Measurements from ENCODE around the gene OTOG.

The OTOG gene

DNA sequence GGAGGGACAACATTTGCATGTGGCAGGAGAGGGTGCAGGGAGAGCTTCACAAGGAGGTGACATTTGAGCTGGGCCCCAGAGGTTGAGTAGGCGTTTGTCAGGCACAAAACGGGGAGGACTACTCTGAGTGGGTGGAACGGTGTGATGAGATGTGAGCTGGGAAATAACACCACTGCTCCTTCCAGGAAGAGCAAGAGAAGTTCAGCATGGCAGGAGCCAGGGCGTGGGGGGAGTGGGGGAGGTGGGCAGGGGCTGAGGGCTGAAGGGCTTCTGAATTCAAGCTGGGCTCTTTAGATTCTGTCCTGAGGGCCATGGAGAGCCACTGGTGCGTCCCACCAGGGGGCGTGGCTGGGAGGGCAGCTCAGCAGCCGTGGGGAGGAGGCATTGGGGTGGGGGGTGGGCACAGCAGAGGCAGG is 54.2 kb downstream of the OTOG start:
- DNase-seq (ENCODE audit: extremely low read depth in 1 of 2, low read depth in 1 of 2) = no peak

DNA sequence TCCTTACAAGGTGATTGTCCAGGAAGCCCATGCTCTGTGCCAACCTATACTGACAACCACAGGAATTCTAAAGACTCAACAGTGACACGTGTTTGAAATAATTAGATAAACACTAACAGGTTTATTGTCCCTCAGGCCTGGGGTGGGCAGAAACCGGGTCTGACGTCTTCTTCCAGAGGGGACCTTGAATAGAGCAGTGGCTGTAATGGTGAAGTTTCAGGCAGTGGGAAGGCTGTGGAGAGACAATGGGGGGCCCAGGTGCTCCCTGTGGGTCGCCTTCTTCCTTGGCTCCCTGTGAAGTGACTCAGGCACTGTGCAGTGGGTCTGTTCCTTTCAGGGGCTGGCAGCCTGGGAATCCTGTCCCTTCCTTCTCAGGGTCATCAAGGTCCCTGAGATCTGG is 54.6 kb downstream of the OTOG start:
- DNase-seq (ENCODE audit: extremely low read depth in 1 of 2, low read depth in 1 of 2) = no peak

DNA sequence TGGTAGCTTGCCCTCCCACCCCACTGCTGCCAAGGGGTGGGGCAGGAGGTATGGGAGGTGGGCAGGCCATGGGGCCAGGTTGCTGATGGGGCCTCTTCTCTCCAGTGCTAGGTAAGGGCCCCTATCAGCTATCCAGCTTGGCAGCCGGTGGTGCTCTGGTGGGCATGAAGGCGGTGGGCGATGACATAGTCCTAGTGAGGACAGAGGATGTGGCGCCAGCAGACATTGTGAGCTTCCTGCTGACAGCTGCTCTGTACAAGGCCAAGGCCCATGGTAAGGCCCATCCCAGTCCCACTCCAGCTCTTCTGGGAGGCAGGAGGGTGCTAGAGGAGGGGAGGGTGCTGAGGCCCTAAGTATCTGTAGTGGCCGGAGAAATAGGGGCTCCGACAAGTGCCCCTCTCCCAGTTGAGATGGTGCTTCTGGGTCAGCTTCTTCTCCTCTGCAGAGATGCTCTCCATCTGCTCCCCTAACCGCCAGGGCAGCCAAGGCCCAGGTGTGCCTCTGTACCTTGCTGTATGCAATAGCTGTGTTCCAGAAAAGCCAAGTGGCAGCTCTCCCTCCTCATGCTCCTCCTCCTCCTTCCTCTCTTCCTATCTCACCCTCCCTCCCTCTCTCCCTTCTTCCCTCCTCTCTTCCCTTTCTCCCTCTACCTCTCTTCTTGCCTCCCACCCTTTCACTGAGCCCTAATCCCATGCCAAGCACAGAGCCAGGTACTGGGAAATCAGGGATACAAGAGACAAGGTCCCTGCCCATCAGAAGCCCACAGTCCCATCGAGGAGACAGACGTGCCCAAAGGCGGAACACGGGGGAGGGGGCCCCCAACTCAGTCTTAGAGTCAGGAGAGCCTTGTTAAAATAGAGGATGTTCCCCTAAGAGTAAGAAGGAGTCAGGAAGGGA is 55.3 kb downstream of the OTOG start:
- DNase-seq (ENCODE audit: extremely low read depth in 1 of 2, low read depth in 1 of 2) = no peak

DNA sequence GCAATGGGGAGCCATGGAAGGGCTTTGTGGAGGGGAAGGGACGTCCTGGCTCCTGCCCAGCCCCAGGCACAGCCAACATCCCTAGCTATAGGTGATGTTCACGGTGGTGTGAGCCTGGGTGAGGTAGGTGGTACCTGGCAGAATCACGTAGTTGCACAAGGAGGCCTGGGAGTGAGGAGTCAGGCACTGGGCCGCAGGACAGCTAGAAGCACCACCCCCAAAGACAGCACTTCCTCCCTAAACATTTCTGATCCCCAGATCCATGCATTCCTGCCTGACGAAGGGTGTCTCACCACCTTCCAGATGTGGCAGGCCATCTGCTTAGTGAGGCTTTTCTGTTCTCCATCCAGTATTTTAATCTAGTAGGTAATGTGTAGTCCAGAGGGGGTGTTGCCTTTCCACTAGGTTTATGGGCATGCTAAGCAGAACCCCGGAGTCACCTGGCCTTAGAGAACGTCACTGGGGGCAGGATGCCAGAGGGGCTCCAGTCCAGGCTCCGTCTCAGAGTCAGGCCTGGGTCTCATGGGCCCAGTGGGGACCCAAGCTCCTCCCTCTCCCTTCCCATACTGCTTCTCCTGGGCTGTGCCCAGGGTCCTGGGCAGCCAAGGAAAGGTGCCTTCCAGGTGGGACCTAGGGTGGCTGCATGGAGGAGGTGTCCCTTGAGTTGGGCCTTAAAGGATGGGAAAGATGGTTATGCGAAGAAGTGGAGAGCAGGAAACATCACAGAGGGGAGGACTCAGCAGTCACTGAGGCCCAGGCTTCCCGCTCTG is 56.2 kb downstream of the OTOG start:
- DNase-seq (ENCODE audit: extremely low read depth in 1 of 2, low read depth in 1 of 2) = no peak

DNA sequence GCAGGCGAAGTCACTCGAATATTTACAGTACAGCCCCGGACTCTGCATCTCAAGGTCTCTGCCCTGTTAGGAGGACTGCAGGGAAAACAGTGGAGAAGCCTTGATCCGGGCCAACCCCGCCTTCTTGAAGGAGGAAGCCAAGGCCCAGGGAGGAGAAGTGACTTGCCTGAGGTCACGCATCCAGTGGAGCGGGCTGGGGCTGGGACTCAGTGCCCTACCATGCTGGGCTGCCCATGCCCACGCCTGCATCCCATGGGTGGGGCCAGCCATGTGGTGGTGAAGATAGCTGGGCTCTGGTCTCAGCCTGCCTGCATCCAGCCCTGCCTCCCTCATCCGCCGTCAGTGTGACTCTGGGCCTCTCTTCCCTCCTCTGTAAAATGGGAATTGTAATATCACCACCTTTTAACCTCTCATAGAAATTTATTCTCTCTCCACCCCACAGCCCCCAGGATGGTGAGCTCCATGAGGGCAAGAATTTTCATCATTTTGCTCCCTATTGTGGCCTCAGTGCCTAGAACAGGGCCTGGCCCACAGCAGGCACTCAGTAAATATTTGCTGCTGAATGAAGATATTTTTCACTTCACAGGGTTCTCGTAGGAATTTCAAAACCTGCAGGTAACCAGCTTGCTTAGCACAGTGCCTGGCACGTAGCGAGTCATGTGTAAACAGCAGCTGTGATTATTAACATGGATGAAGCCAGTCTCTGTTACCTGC is 57.3 kb downstream of the OTOG start:
- DNase-seq (ENCODE audit: extremely low read depth in 1 of 2, low read depth in 1 of 2) = no peak

DNA sequence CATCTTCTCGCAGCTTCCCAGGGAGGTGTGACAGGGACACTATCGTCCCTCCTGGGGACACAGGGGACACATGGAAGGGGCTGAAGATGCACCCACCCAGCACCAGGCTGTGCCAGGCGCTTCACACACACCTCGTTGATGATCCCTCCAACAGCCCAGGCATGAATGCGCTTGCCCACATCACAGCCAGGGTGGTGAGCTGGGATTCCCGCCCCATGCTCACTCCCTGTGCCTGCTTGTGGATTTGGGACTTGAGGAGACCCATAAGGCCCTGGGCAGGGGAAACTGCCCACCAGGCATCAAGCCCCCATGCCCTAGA is 57.8 kb downstream of the OTOG start:
- DNase-seq (ENCODE audit: extremely low read depth in 1 of 2, low read depth in 1 of 2) = no peak

DNA sequence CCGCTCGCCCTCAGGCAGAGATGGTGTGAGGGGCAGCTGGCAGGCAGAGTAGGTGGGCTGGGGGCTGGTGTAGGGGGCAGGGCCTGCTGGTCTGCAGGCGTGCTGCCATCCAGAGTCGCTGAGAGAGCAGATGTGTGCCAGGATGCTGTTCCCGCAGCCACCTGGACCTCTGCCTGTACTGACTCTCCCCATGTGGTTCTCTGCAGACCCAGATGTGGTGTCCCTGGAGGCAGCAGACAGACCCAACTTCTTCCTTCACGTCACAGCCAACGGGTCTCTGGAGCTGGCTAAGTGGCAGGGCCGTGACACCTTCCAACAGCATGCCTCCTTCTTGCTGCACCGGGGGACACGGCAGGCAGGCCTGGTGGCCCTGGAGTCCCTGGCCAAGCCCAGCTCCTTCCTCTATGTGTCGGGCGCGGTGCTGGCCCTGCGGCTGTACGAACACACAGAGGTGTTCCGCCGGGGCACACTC is 58.6 kb downstream of the OTOG start:
- no peak for DNase-seq (ENCODE audit: extremely low read depth in 1 of 2, low read depth in 1 of 2)

DNA sequence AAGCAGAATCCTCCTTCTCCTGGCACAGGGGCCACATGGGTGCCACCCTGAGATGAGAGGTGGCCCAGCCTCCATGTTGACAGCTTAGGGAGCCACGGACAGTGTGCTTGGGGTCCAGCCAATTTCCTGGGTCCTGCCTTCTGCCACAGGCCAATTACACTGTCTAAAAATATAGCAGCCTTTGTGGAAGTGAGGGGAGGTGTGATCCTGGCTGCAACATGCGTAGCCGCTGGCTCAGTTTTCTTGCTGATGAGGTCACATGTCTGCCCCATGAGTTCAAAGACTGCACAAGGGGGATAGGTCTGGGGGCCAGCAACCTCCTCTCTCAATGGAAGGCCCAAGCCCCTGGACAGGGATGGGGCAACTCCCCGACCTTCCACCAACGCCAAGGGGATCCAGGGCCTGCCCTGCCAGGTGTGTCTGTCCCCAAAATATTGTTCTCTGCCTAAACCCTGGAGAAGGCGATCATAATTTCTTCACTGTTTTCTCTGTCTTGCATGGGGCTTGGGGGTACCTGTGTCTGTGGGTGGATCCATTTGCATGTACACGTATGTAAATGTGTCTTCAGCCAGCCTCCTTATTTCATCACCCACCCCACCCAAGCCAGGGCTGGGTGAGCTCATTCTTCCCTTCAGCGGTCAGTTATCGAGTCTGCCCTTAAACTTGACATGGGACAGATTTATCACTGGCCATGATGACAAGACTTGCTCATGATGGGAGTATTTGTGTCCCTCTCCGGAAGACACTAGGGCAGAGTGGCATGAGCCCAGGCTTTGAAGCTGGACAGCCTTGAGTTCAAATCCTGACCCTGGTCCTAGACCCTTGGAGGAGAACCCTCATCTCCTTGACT is 59.4 kb downstream of the OTOG start:
- no peak for DNase-seq (ENCODE audit: extremely low read depth in 1 of 2, low read depth in 1 of 2)

DNA sequence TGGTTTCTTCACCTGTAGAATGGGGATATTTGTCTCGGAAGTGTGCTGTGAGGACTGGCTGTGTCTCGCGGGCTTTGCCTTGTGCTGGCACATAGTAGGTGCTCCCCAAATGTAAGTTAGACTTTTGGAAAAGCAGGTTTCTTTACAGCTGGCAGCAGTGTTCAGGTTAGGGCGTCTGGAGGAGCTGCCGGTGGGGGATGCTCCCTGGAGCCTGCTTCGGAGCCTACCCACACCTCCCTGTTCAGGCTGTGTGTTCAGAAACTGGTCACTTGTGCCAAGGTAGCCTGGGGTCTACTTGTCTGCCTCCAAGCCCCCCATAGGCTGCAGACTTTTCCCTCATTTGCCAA is 60.0 kb downstream of the OTOG start:
- DNase-seq (ENCODE audit: extremely low read depth in 1 of 2, low read depth in 1 of 2) = no peak

DNA sequence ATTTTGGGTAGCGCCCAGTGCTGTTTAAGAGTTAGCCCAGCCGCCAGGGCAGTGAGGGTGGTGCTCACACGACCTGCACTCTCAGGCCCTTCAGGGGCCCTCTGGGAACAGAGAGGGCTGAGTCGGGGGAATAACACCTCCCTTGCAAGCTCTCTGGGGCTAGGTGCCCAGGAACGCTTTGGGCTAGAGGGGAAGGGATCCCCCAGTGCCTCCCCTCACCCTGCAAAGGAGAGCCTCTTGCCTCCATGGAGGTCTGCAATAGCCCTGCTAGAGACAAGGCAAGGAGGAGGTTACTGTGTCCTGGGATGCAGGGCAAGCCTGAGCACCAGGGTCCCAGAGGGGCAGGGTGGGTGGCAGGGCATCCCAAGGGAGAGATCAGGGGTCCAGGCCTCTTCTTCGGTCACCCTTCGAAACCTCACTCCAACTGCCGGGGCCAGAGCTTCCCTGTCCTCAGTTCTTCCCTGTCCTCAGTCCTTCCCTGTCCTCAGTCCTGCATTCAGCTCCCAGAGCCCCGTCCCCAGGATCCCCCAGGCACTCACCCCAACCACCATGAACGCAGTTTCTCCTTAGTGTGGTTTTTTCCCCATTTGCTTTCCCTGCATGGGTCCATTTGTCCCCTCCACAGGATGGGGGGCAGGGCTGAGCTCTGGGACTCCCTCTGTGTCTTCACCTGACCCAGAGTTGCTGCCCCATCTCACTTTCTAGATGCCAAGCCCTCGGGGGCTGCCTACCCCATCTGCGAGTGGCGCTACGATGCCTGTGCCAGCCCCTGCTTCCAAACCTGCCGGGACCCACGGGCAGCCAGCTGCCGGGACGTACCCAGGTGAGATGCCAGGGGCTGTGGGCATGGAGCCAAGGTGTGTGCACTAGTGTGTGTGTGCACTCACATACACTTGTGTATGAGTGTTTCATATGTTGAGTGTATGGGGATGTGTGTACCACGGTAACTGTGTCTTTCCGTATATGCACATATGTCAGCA is 60.8 kb downstream of the OTOG start:
- DNase-seq (ENCODE audit: extremely low read depth in 1 of 2, low read depth in 1 of 2) = no peak

DNA sequence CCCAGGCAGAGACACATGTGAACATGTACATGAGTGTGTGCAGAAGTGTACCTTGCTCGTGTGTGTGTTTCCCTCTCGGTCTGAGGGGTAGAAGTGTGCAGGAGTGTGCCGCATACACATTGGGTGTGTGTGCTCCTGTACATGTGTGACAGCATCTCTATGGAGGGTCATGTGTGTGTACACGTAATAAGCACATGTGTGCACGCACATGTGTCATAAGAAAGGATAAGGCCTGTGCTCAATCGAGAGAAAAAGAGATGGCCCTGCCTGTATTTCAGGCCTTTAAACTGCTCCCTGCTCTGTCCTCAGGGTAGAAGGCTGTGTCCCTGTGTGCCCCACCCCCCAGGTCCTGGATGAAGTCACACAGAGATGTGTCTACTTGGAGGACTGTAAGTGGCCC is 61.8 kb downstream of the OTOG start:
- DNase-seq (ENCODE audit: extremely low read depth in 1 of 2, low read depth in 1 of 2) = no peak

DNA sequence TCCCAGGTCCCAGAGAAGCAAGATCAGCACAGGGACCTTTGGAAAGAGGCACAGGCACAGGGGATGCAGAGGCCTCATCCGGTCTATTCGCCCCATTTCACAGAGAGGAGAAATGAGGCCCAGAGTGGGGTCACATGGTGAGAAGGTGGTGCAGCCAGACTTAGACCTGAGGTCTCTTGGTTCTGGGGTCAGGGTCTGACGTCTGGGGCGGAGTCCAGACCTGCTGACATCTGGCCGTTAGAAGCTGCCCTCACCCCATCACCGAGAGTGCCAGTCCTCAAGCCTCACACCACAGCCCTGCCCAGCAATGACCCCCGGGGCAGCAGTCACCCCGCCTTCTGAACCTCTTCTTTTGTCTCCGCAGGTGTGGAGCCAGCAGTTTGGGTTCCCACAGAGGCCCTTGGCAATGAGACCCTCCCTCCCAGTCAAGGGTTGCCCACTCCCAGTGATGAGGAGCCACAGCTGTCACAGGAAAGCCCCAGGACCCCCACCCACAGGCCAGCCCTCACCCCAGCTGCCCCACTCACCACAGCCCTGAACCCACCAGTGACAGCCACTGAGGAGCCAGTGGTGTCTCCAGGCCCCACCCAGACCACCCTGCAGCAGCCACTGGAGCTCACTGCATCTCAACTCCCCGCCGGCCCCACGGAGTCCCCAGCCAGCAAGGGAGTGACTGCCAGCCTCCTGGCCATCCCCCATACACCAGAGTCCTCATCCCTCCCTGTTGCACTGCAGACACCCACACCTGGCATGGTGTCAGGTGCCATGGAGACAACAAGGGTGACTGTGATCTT is 62.4 kb downstream of the OTOG start:
- DNase-seq (ENCODE audit: extremely low read depth in 1 of 2, low read depth in 1 of 2) = no peak

DNA sequence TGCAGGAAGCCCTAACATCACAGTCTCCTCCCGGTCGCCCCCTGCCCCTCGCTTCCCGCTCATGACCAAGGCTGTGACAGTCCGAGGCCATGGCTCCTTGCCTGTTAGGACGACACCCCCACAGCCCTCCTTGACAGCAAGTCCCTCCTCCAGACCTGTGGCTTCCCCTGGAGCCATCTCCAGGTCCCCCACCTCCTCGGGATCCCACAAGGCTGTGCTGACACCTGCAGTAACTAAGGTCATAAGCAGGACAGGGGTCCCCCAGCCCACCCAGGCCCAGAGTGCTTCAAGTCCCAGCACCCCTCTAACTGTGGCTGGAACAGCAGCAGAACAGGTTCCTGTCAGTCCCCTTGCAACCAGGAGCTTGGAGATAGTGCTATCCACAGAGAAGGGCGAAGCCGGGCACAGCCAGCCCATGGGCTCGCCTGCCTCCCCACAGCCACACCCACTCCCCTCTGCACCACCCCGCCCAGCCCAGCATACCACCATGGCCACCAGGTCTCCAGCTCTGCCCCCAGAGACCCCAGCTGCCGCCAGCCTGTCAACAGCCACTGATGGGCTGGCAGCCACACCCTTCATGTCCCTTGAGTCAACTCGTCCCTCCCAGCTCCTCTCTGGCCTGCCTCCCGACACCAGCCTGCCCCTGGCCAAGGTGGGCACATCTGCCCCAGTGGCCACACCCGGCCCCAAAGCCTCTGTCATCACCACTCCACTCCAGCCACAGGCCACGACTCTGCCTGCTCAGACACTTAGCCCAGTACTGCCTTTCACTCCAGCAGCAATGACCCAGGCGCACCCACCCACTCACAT is 63.2 kb downstream of the OTOG start:
- DNase-seq (ENCODE audit: extremely low read depth in 1 of 2, low read depth in 1 of 2) = no peak

DNA sequence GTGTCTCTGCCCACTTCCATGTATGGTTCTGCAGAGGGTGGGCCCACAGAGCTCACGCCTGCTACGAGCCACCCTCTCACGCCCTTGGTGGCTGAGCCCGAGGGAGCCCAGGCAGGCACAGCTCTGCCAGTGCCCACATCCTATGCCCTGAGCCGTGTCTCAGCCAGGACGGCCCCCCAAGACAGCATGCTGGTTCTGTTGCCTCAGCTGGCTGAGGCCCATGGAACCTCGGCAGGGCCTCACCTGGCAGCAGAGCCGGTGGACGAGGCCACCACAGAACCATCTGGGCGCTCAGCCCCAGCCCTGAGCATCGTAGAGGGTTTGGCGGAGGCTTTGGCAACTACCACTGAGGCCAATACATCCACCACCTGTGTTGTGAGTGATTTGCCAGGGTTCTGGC is 64.0 kb downstream of the OTOG start:
- DNase-seq (ENCODE audit: extremely low read depth in 1 of 2, low read depth in 1 of 2) = no peak

DNA sequence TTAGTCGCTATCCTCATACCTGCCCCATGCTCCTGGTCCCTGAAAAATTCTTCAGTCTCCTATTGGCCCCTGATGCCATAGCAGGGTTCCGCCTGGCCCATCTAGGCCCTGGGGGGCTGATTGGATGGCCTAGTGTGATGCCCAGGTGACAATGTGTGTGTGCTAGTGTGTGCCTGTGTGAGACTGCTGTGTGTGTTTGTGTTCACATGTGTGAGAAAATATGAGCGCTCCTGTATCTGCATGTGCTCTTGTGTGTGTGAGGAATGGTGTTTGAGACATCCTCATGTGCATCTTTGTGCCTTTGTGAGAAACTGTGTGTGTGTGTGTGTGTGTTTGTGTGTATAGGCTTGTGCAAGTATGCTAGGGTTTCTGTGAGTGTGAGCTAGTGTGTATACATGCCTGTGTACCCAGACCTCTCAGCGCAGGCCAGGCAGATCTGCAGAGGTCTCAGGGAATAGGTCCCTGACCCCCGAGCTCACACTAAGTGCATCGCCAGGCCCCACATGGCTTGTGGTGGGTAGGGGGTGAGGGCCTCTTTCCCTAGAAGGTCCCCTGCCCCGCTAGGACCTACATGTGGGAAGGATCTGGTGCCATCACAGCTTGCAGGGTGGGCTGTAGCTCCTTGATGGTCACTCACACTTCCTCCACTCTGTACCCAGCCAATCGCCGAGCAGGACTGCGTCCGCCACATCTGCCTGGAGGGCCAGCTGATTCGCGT is 64.6 kb downstream of the OTOG start:
- no peak for DNase-seq (ENCODE audit: extremely low read depth in 1 of 2, low read depth in 1 of 2)

DNA sequence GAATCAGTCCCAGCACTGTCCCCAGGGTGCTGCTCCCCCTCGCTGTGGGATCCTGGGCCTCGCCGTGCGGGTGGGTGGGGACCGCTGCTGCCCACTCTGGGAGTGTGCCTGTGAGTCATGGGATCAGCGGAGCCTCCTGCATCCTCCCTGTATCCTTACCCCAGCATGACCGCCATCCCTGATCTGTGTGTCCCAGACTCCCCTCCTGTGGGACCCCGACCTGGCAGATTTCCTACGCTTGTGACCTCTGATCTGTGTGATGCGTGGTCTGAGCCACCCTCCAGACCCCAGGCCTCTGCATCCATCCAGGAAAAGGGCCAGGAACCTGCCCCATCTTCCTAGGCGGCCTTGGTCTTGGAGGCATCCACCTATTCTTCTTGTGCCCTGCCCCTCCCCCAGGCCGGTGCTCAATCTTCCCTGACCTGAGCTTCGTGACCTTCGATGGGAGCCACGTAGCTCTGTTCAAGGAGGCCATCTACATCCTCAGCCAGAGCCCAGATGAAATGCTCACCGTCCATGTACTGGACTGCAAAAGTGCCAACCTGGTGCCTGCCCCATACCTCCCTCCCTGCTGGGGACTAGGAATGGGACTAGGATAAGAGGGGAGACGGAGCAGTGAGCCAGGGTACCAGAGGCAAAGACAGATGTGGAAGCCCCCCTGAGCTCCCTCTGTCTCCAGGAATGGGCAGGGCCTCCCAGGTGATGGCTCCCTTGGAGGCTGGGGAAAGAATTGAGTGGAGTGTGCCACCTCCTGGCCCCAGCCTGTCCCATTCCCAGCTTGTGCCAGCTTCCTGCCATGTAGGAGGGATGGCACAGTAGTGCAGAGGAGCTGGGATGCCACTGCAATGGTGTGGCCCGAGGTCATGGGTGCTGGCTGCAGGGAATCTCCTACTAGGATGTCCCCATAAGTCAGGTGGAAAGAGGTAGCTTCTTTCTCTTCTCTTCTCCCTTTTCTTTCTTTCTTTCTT is 65.4 kb downstream of the OTOG start:
- DNase-seq (ENCODE audit: extremely low read depth in 1 of 2, low read depth in 1 of 2) = no peak

All from stimulated activated CD8-positive, alpha-beta memory T cell treated with anti-CD3 and anti-CD28 coated beads, Interleukin-7, amount 100 ng/mL, for 48 hours (primary cell).